HepG2 (cell line): ENCODE results near the gene EFNA2. TPM values are rescaled to one million over a fixed set of nuclear protein-coding genes. Genes with fewer than 3 reads are reported as not detected.
A peak's percentile ranks its signal among the peaks of the same experiment; 100 is the strongest.

Experiments used
- BHLHE40 ChIP-seq: IDR thresholded peaks from 2 replicates; pipeline ENCODE4 v1.6.1; 2011; ENCODE audit warnings: low read length, improper control_type of control experiment
- BRD4 ChIP-seq: sonication (generic); formaldehyde crosslinking; IDR thresholded peaks from 2 replicates; pipeline ENCODE4 v1.4.0; 2020; ENCODE audit warnings: missing genetic modification reagents
- CREBL2 ChIP-seq: sonication (generic); formaldehyde crosslinking; IDR thresholded peaks from 2 replicates; pipeline ENCODE4 v1.8.1; 2023; ENCODE audit warnings: missing genetic modification reagents, mild to moderate bottlenecking, borderline replicate concordance
- DPF2 ChIP-seq: sonication (generic); formaldehyde crosslinking; IDR thresholded peaks from 2 replicates; pipeline ENCODE4 v1.4.0; 2020; ENCODE audit warnings: mild to moderate bottlenecking, low read depth, missing genetic modification reagents, borderline replicate concordance
- LRRFIP1 ChIP-seq: sonication (generic); formaldehyde crosslinking; conservative IDR thresholded peaks from 2 replicates; pipeline ENCODE4 v1.4.0; 2020; ENCODE audit warnings: missing genetic modification reagents
- MAFF ChIP-seq: IDR thresholded peaks from 2 replicates; pipeline ENCODE4 v1.6.1; 2011; ENCODE audit warnings: low read depth, low read length, improper control_type of control experiment
- MEF2D ChIP-seq: sonication (generic); formaldehyde crosslinking; IDR thresholded peaks from 2 replicates; pipeline ENCODE4 v1.5.1; 2020; ENCODE audit warnings: mild to moderate bottlenecking, missing genetic modification reagents
- MNT ChIP-seq: fragments of 450-650 bp; IDR thresholded peaks from 2 replicates; pipeline ENCODE4 v1.6.1; 2016
- NR0B2 ChIP-seq: sonication (generic); formaldehyde crosslinking; IDR thresholded peaks from 2 replicates; pipeline ENCODE4 v1.4.0; 2020; ENCODE audit warnings: mild to moderate bottlenecking, missing genetic modification reagents
- PHF5A ChIP-seq: IDR thresholded peaks from one replicate; pipeline ENCODE4 v1.6.1; 2018; ENCODE audit warnings: low read depth, missing genetic modification reagents; ENCODE audit not compliant: unreplicated experiment
- POGK ChIP-seq: sonication (generic); formaldehyde crosslinking; conservative IDR thresholded peaks from 2 replicates; pipeline ENCODE4 v1.8.0; 2022; ENCODE audit warnings: mild to moderate bottlenecking, moderate library complexity, missing genetic modification reagents
- RARG ChIP-seq: sonication (generic); formaldehyde crosslinking; IDR thresholded peaks from 2 replicates; pipeline ENCODE4 v1.4.0; 2020; ENCODE audit warnings: low read depth, mild to moderate bottlenecking, missing genetic modification reagents
- YEATS4 ChIP-seq: sonication (generic); formaldehyde crosslinking; IDR thresholded peaks from 2 replicates; pipeline ENCODE4 v1.4.0; 2020; ENCODE audit warnings: missing genetic modification reagents, borderline replicate concordance
- ZFP41 ChIP-seq: sonication (generic); formaldehyde crosslinking; IDR thresholded peaks from 2 replicates; pipeline ENCODE4 v1.4.0; 2020; ENCODE audit warnings: mild to moderate bottlenecking, missing genetic modification reagents, borderline replicate concordance
- ZFP90 ChIP-seq: sonication (generic); formaldehyde crosslinking; IDR thresholded peaks from 2 replicates; pipeline ENCODE4 v1.8.0; 2022; ENCODE audit warnings: missing genetic modification reagents, mild to moderate bottlenecking, inconsistent platforms, borderline replicate concordance
- ZIK1 ChIP-seq: sonication (generic); formaldehyde crosslinking; IDR thresholded peaks from 2 replicates; pipeline ENCODE4 v1.5.0; 2020; ENCODE audit warnings: mild to moderate bottlenecking, low read depth, missing genetic modification reagents, borderline replicate concordance
- ZNF207 ChIP-seq: fragments of 450-650 bp; IDR thresholded peaks from 2 replicates; pipeline ENCODE4 v1.6.1; 2016; ENCODE audit warnings: antibody characterized with exemption, borderline replicate concordance
- ZNF570 ChIP-seq: sonication (generic); formaldehyde crosslinking; IDR thresholded peaks from 2 replicates; pipeline ENCODE4 v1.4.0; 2020; ENCODE audit warnings: mild to moderate bottlenecking, missing genetic modification reagents, borderline replicate concordance
- ZNF770 ChIP-seq: sonication (generic); formaldehyde crosslinking; IDR thresholded peaks from 2 replicates; pipeline ENCODE4 v1.5.0; 2020; ENCODE audit warnings: mild to moderate bottlenecking, missing genetic modification reagents
- ZNF782 ChIP-seq: sonication (generic); formaldehyde crosslinking; IDR thresholded peaks from 2 replicates; pipeline ENCODE4 v1.4.0; 2020; ENCODE audit warnings: missing genetic modification reagents, mild to moderate bottlenecking, borderline replicate concordance
- polyA plus RNA-seq, 8 experiments: library from polyadenylated mRNA; depleted of rRNA in 3 of 8; stranded (reverse) in 7 of 8; unstranded in 1 of 8; fragments of >200 nt; fragmentation: Illumina TruSeq in 4 of 8; extraction: Trizol in 4 of 8; gene quantifications; 2 replicates each; pipeline versions ENCODE4 v1.2.1 to v1.2.3, GENCODE V29; 2011 to 2016; ENCODE audit warnings: low read depth in 4 of 8, missing spikeins in 1 of 8, mixed read lengths in 1 of 8; ENCODE audit not compliant: insufficient read depth in 1 of 8
- total RNA-seq, 5 experiments: library from RNA; depleted of rRNA; stranded (reverse); fragments of >200 nt; fragmentation: Illumina TruSeq; extraction: Trizol; gene quantifications; 2 replicates each; pipeline ENCODE4 v1.2.3, GENCODE V29; 2016; ENCODE audit warnings: low read depth in 1 of 5

Gene EFNA2
- total and polyA plus RNA-seq, 2 of the 13 experiments (the other 11 are each of a cell fraction or from before 2014, with no cell fraction given), result 6.0 to 9.9 TPM

- TF ChIP-seq ZIK1, result no peak
- 0 out of 2 replicates have a peak, but pooled peaks have one; percentile 12 for TF ChIP-seq NR0B2
- TF ChIP-seq LRRFIP1 (CRISPR knock-in tag), result no peak
- TF ChIP-seq BHLHE40, result no peak; the same call in 1 of the 2 replicates
- no peak for TF ChIP-seq ZNF570 (CRISPR knock-in tag)
- peak; percentile 88 for TF ChIP-seq PHF5A (CRISPR knock-in tag)
- no peak for TF ChIP-seq MNT
- TF ChIP-seq DPF2 (CRISPR knock-in tag), result peak; percentile 91
- peak; percentile 27; the same call in 1 of the 2 replicates for TF ChIP-seq BRD4 (CRISPR knock-in tag)
- TF ChIP-seq ZNF782 (CRISPR knock-in tag), result no peak; the same call in 1 of the 2 replicates
- TF ChIP-seq ZFP90 (CRISPR knock-in tag), result 0 out of 2 replicates have a peak, but pooled peaks have one; percentile 21
- TF ChIP-seq ZNF207, result no peak
- TF ChIP-seq YEATS4 (CRISPR knock-in tag), result peak; percentile 79
- TF ChIP-seq MEF2D (CRISPR knock-in tag), result peak; percentile 91
- TF ChIP-seq CREBL2 (CRISPR knock-in tag), result no peak
- TF ChIP-seq RARG (CRISPR knock-in tag), result no peak
- no peak for TF ChIP-seq ZFP41 (CRISPR knock-in tag)
- peak; percentile 58 for TF ChIP-seq ZNF770 (CRISPR knock-in tag)
- no peak for TF ChIP-seq MAFF
- TF ChIP-seq POGK (CRISPR knock-in tag), result peak; percentile 44; the same call in 1 of the 2 replicates
Measured at GRCh38 chr19:1244693-1245451, 40.8 kb upstream of the EFNA2 start (continued).
